ENCODE data around the gene RNASE1. TPM values are rescaled to one million over a fixed set of nuclear protein-coding genes. Genes with fewer than 3 reads are reported as not detected.
"Not testable (repeated sequence)": the region's sequence is repeated elsewhere in the genome, so short reads cannot be mapped to it uniquely, and the experiment has no call there.

The RNASE1 gene
- total RNA-seq, 1 donor from 2014 or later: not detected

DNA sequence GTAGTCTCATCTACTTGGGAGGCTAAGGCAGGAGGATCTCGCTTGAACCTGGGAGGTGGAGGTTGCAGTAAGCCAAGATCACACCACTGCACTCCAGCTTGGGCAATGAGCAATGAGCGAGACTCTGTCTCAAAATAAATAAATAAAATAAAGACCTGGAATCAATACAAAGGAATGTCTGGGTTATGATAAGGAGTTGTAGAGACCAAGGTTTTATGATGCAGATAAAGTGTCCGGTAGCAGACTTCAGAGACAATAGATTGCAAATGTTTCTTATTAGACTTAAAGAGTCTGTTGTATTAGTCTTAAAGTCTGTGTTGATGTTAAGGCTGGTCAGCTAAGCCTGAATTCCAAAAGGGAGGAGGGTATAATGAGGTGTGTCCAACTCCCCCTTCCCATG is 35.2 kb upstream of the RNASE1 start:
- Mint-ChIP-seq H3K4me1 (ENCODE audit: unreplicated experiment) (no peaks in the 10 kb centered on the region), H3K4me3 (ENCODE audit: unreplicated experiment) (no peak overlapping the region), H3K27me3 (ENCODE audit: unreplicated experiment) (peaks cover 2% of the 10 kb centered on the region), H3K27ac (ENCODE audit: unreplicated experiment) (no peak overlapping the region), H3K36me3 (ENCODE audit: unreplicated experiment) (no peaks in the 10 kb centered on the region), H3K9me3 (ENCODE audit: unreplicated experiment) (no peaks in the 10 kb centered on the region)
- DNase-seq (ENCODE audit: extremely low spot score, unreplicated experiment): no peak
- TF ChIP-seq CTCF (IDR thresholded peaks at IDR 0.05): no peak

DNA sequence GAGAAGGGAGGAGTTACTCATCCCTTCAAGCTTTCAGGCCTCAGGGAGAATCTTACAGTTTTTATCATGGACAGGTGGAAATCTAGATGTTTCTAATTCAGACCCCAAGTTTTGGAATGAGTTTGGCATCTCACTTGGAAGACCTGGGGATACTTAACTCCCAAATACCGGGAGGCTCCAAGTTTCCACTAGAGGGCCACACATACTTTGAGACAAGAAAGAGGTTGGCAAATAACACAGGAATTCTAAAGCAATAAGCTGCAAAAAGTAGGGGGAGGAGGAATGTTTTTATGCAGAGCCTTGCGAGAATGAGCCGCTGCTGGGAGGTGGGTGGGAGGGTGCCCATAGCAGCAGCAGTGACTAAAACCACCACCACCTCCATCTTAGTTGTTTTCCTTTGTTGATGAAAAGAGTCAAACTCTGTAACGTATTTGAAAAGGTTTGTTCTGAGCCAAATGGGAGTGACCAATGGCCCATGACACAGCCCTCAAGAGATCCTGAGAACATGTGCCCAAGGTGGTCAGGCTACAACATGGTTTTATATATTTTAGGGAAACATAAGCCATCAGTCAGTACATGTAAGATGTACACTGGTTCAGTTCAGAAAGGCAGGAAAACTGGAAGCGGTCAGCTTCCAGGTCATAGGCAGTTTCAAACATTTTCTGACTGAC is 34.2 kb upstream of the RNASE1 start:
- no peaks in the 10 kb centered on the region for H3K9me3 Mint-ChIP-seq (ENCODE audit: unreplicated experiment)
- H3K36me3 Mint-ChIP-seq (ENCODE audit: unreplicated experiment): no peaks in the 10 kb centered on the region
- no peak for TF ChIP-seq CTCF (IDR thresholded peaks at IDR 0.05)
- H3K4me1 Mint-ChIP-seq (ENCODE audit: unreplicated experiment): no peaks in the 10 kb centered on the region
- H3K4me3 Mint-ChIP-seq (ENCODE audit: unreplicated experiment): no peak overlapping the region
- H3K27me3 Mint-ChIP-seq (ENCODE audit: unreplicated experiment): no peaks in the 10 kb centered on the region
- no peak overlapping the region for H3K27ac Mint-ChIP-seq (ENCODE audit: unreplicated experiment)
- DNase-seq (ENCODE audit: extremely low spot score, unreplicated experiment): no peak

DNA sequence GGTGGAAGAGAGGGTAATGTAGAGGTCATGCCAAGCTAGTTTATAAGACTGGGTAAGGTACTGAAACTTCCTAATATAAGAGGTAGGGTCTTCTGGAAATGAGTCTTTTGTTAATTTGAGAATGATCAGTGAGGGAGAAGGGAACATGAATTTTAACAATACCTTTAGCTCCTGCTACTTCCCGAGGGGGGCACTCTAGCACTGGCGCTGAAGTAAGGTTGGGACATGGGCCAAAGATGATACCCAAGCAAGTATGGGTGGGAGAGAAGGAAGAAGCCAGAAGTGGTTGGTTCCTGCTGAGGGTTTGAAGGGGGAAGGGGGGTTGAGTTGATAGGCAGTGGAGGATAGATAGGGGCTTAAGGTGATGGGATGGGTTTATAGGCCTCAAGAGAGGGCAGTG is 32.3 kb upstream of the RNASE1 start:
- Mint-ChIP-seq H3K9me3 (ENCODE audit: unreplicated experiment) (no peaks in the 10 kb centered on the region), H3K27me3 (ENCODE audit: unreplicated experiment) (no peaks in the 10 kb centered on the region), H3K4me3 (ENCODE audit: unreplicated experiment) (no peak overlapping the region), H3K27ac (ENCODE audit: unreplicated experiment) (no peak overlapping the region), H3K36me3 (ENCODE audit: unreplicated experiment) (no peaks in the 10 kb centered on the region), H3K4me1 (ENCODE audit: unreplicated experiment) (no peaks in the 10 kb centered on the region)
- TF ChIP-seq CTCF (IDR thresholded peaks at IDR 0.05): no peak
- DNase-seq (ENCODE audit: extremely low spot score, unreplicated experiment): no peak

- no peak overlapping the region for H3K27ac Mint-ChIP-seq (ENCODE audit: unreplicated experiment)
- H3K27me3 Mint-ChIP-seq (ENCODE audit: unreplicated experiment): no peaks in the 10 kb centered on the region
- no peak for TF ChIP-seq CTCF (IDR thresholded peaks at IDR 0.05)
- no peaks in the 10 kb centered on the region for H3K36me3 Mint-ChIP-seq (ENCODE audit: unreplicated experiment)
- no peak for DNase-seq (ENCODE audit: extremely low spot score, unreplicated experiment)
- no peak overlapping the region for H3K4me3 Mint-ChIP-seq (ENCODE audit: unreplicated experiment)
- H3K9me3 Mint-ChIP-seq (ENCODE audit: unreplicated experiment): no peaks in the 10 kb centered on the region
- H3K4me1 Mint-ChIP-seq (ENCODE audit: unreplicated experiment): no peaks in the 10 kb centered on the region
Measured at GRCh38 chr14:20830831-20831230, 28.2 kb upstream of the RNASE1 start.

DNA sequence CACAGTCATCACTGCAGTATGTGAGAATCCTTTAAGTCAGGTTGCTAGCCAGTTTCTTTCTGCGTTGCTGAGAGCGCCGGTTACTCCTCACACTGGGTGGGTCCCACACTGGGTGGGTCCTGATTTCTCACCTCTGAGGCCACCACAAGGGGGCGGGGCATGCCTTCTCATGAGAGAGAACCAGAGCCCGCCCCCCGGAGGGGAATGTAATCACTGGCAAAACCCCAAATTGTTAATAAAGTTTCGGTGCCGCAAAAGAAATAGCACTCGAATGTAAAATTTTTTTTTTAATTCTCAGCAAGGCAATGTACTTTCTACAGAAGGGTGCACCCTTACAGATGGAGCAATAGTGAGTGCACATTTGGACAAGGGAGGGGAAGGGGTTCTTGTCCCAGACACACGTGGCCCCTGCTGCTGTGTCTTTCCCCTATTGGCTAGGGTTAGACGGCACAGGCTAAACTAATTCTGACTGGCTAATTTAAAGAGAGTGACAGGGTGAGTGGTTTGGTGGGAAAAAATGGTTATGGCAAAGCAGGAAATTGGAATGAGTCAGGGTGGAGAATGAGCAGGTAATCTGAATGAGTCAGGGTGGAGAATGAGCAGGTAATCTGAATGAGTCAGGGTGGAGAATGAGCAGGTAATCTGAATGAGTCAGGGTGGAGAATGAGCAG is 25.5 kb upstream of the RNASE1 start:
- not testable (repeated sequence) for H3K4me1 Mint-ChIP-seq (ENCODE audit: unreplicated experiment); H3K27me3 Mint-ChIP-seq (ENCODE audit: unreplicated experiment); DNase-seq (ENCODE audit: extremely low spot score, unreplicated experiment); H3K36me3 Mint-ChIP-seq (ENCODE audit: unreplicated experiment); H3K4me3 Mint-ChIP-seq (ENCODE audit: unreplicated experiment); H3K9me3 Mint-ChIP-seq (ENCODE audit: unreplicated experiment); H3K27ac Mint-ChIP-seq (ENCODE audit: unreplicated experiment)

Measured in osteocyte (in vitro differentiated cells).